ENCODE results near the gene JAZF1.
"Not testable (repeated sequence)": the region's sequence is repeated elsewhere in the genome, so short reads cannot be mapped to it uniquely, and the experiment has no call there.

Gene JAZF1

GRCh38 chr7:27941522-27941921, 239.1 kb downstream of the JAZF1 start:
- DNase-seq (ENCODE audit: low read depth) = no peak

GRCh38 chr7:27940341-27940740, 240.3 kb downstream of the JAZF1 start:
- no peak for DNase-seq (ENCODE audit: low read depth)

- no peak for DNase-seq (ENCODE audit: low read depth)
Measured at GRCh38 chr7:27939893-27940292, 240.7 kb downstream of the JAZF1 start.

- DNase-seq (ENCODE audit: low read depth) = no peak
Measured at GRCh38 chr7:27936768-27937102, 243.9 kb downstream of the JAZF1 start.

GRCh38 chr7:27936047-27936767, 244.4 kb downstream of the JAZF1 start:
- DNase-seq (ENCODE audit: low read depth) = no peak

- peak; percentile 46 for DNase-seq (ENCODE audit: low read depth)
Measured at GRCh38 chr7:27933671-27934565, 246.7 kb downstream of the JAZF1 start.

GRCh38 chr7:27930910-27931476, 249.6 kb downstream of the JAZF1 start:
- no peak for DNase-seq (ENCODE audit: low read depth)

- no peak for DNase-seq (ENCODE audit: low read depth)
Measured at GRCh38 chr7:27929127-27929526, 251.5 kb downstream of the JAZF1 start.

GRCh38 chr7:27928001-27928400, 252.6 kb downstream of the JAZF1 start:
- DNase-seq (ENCODE audit: low read depth) = no peak

GRCh38 chr7:27925573-27926201, 254.9 kb downstream of the JAZF1 start:
- DNase-seq (ENCODE audit: low read depth) = no peak

GRCh38 chr7:27923642-27923980, 257.0 kb downstream of the JAZF1 start:
- no peak for DNase-seq (ENCODE audit: low read depth)

- no peak for DNase-seq (ENCODE audit: low read depth)
Measured at GRCh38 chr7:27922907-27923641, 257.5 kb downstream of the JAZF1 start.

GRCh38 chr7:27922389-27922788, 258.2 kb downstream of the JAZF1 start:
- not testable (repeated sequence) for DNase-seq (ENCODE audit: low read depth)

- peak; percentile 81 for DNase-seq (ENCODE audit: low read depth)
Measured at GRCh38 chr7:27921081-27921836, 259.3 kb downstream of the JAZF1 start.

GRCh38 chr7:27920281-27920946, 260.2 kb downstream of the JAZF1 start:
- DNase-seq (ENCODE audit: low read depth) = no peak

GRCh38 chr7:27918503-27918902, 262.1 kb downstream of the JAZF1 start:
- DNase-seq (ENCODE audit: low read depth) = no peak

GRCh38 chr7:27917774-27918314, 262.8 kb downstream of the JAZF1 start:
- DNase-seq (ENCODE audit: low read depth) = peak; percentile 82

GRCh38 chr7:27917119-27917518, 263.5 kb downstream of the JAZF1 start:
- no peak for DNase-seq (ENCODE audit: low read depth)

- no peak for DNase-seq (ENCODE audit: low read depth)
Measured at GRCh38 chr7:27916372-27916771, 264.2 kb downstream of the JAZF1 start.

- DNase-seq (ENCODE audit: low read depth) = no peak
Measured at GRCh38 chr7:27914409-27914808, 266.2 kb downstream of the JAZF1 start.
